Retinal pigment epithelial cell (primary cell): ENCODE data around the gene L2HGDH.

ENCODE experiments used
- DNase-seq: peaks from one replicate; pipeline ENCODE4 v3.0.0-alpha.2; 2010; ENCODE audit warnings: low read depth
- H3K4me3 ChIP-seq: 2 replicates; pipeline ENCODE4 v1.5.1; 2011; ENCODE audit warnings: mild to moderate bottlenecking, low read length, control low read depth, moderate library complexity
- TF ChIP-seq, protein P1 (sequence below): conservative IDR thresholded peaks from 2 replicates; pipeline ENCODE4 v1.5.1; 2011; ENCODE audit warnings: low read depth, low read length, control low read depth, inconsistent platforms

L2HGDH gene

DNA sequence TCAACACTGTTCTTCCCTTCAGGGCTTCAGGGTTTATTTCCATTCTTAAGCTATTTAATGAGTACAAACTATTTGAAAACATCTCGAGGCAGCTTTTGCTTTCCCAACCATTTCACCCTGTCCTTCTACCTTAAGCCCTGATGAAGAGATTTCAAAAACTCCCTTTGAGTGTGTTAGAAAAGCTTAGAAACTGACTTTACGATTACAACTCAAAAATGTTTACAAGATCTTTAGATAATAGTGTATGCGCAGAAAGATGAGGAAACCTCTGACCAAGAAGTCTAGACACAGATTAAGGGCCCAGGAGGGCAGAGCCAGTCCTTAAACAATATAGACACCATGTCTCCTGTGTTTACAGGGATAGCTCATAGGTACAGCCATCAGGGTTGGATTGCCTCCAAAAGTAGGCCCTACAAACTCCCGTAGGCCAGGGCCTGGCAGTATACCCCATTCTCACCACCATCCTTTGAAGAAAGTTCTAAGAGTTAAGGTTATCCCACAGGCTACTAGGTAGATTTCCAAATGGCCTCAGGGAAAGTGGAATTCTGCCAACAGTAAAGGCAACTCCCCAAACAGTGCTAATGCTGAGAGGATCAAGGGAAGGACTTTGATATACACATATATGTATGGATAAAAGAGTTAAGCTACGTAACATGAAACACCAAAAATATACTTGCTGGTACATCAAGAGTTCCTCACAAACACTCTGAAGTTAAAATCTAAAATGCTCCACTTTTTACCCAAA is 69.3 kb downstream of the L2HGDH start:
- no peak for DNase-seq
- TF ChIP-seq, protein P1, sequence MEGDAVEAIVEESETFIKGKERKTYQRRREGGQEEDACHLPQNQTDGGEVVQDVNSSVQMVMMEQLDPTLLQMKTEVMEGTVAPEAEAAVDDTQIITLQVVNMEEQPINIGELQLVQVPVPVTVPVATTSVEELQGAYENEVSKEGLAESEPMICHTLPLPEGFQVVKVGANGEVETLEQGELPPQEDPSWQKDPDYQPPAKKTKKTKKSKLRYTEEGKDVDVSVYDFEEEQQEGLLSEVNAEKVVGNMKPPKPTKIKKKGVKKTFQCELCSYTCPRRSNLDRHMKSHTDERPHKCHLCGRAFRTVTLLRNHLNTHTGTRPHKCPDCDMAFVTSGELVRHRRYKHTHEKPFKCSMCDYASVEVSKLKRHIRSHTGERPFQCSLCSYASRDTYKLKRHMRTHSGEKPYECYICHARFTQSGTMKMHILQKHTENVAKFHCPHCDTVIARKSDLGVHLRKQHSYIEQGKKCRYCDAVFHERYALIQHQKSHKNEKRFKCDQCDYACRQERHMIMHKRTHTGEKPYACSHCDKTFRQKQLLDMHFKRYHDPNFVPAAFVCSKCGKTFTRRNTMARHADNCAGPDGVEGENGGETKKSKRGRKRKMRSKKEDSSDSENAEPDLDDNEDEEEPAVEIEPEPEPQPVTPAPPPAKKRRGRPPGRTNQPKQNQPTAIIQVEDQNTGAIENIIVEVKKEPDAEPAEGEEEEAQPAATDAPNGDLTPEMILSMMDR: no peak
- no peak overlapping the region for H3K4me3 ChIP-seq

DNA sequence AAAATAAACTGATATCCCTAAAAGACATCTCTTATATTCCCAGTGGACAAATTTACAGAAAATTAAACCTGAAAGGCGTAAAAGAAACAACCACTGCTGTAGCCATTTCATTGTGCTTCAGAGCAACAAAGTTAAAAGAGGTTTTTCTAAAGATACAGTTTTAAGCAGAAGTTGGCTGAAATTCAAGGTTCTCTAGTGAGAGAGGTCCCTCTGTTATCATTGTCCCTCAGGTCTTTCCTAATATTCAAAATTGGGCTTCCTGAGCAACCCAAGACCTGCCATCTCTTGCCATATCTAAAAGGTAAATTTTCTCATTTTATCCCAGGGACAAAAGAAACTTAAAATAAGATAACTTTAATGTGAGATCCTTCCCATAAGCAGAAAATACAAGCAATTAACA is 69.9 kb downstream of the L2HGDH start:
- TF ChIP-seq, protein P1: no peak
- DNase-seq: no peak

DNA sequence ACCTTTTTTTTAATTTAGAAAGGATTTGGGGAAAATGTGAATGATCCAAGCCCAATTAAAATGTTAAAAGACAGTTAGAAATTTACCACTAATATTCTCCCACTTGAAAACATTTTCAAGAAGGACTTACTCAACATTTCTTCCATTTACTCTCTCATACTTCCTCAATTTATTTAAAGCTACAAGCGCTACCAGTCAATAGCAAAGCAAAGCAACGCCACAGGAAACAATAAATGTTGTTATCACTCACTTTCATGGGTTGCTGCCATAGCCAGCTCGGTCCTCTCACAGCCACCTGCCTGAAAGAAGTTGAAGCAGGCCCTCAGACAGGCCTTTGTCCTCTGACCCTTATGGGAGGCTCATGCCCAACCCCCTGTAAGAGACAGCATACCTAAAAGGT is 74.6 kb downstream of the L2HGDH start:
- H3K4me3 ChIP-seq: no peak overlapping the region
- DNase-seq: no peak
- TF ChIP-seq, protein P1: no peak

More for the DNA sequence above, 69.9 kb downstream of the L2HGDH start:
- H3K4me3 ChIP-seq: no peak overlapping the region

DNA sequence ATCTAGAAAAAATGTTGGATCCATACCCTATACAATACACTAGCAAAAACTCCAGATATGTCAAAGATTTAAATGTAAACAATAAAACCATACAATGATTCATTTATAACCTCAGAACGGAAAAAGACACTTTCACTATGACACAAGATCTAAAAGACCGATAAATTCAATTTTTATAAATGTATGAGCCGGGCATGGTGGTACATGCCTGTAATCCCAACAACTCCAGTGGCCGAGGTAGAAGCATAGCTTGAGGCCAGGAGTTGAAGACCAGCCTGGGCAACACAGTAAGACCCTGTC is 78.1 kb downstream of the L2HGDH start:
- no peak for DNase-seq
- no peak overlapping the region for H3K4me3 ChIP-seq
- TF ChIP-seq, protein P1: no peak

DNA sequence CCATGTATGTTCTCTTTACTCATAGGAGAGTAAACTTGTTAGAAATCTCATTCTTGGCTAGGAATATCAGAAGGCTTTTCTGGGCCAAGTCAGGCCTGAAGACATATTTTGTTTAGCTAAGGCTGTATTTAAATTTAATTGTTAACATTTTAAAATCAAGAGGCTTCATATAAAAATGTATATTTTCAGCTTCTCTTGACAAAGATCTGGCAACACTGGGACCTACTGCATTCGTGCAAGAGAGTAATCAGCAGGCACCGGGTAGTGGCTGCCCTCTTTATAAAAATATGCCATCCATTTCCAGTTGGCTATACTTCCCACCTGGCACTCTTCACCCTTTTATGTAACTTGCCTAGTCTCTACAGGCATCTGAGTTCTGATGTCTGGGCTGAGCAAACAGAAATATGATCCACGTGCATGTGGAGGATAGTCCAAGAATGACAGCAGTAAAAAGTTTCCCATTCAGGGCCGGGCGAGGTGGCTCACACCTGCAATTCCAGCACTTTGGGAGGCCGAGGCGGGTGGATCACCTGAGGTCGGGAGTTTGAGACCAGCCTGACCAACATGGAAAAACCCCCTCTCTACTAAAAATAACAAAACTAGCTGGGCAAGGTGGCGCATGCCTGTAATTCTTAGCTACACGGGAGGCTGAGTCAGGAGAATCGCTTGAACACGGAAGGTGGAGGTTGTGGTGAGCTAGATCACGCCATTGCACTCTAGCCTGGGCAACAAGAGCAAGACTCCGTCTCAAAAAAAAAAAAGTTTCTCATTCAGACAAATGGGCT is 78.7 kb downstream of the L2HGDH start:
- no peak overlapping the region for H3K4me3 ChIP-seq
- TF ChIP-seq, protein P1: no peak
- no peak for DNase-seq

DNA sequence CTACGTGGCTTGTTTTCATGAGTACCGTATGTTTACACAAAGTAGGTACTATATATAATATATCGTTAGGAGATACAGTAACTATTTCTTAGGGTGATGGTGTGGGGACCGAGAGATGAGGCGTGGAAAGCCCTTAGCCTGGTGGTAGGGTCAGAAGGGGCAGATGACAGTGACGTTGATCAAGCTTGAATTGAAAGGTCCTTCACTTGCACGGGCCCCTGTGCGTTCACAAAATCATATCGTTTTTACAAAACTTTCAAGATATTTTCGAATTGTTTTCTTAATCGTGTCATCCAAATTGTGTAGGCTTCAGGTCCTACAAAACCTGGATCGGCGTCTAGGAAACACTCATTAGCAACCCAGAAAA is 79.8 kb downstream of the L2HGDH start:
- TF ChIP-seq, protein P1: no peak
- peak overlapping the region; percentile 86 for H3K4me3 ChIP-seq
- DNase-seq: no peak
